GM12864 (cell line): ENCODE results near the gene PACSIN3.
"Not testable (repeated sequence)": the region's sequence is repeated elsewhere in the genome, so short reads cannot be mapped to it uniquely, and the experiment has no call there.

Experiments
- DNase-seq: peaks from one replicate; pipeline ENCODE4 v3.0.0-alpha.2; 2011; ENCODE audit warnings: low read depth
- H3K4me3 ChIP-seq: 2 replicates; pipeline ENCODE4 v1.5.1; 2011; ENCODE audit warnings: mild to moderate bottlenecking, low read depth, low read length, control low read depth
- CTCF ChIP-seq: IDR thresholded peaks from 2 replicates; pipeline ENCODE4 v1.5.1; 2011; ENCODE audit warnings: low read depth, mild to moderate bottlenecking, moderate library complexity, low read length, control low read depth, inconsistent platforms; ENCODE audit errors: missing control alignments

PACSIN3 gene

GRCh38 chr11:47192111-47192510, 5.9 kb upstream of the PACSIN3 start:
- no peak for TF ChIP-seq CTCF
- H3K4me3 ChIP-seq: no peak overlapping the region
- no peak for DNase-seq

GRCh38 chr11:47191137-47191536, 4.9 kb upstream of the PACSIN3 start:
- H3K4me3 ChIP-seq, DNase-seq: not testable (repeated sequence)

GRCh38 chr11:47189100-47189834, 3.0 kb upstream of the PACSIN3 start:
- no peak overlapping the region for H3K4me3 ChIP-seq
- TF ChIP-seq CTCF: no peak
- DNase-seq: no peak

- TF ChIP-seq CTCF: no peak
- no peak for DNase-seq
- no peak overlapping the region for H3K4me3 ChIP-seq
Observed at GRCh38 chr11:47188259-47188658, 2.0 kb upstream of the PACSIN3 start.

- no peak overlapping the region; the same call in 1 of the 2 replicates for H3K4me3 ChIP-seq
- no peak for DNase-seq
- no peak for TF ChIP-seq CTCF
Observed at GRCh38 chr11:47187723-47188122, 1.5 kb upstream of the PACSIN3 start.

- no peak for DNase-seq
- TF ChIP-seq CTCF: no peak
- peak overlapping the region; percentile 36 for H3K4me3 ChIP-seq
Observed at GRCh38 chr11:47186700-47187695, 764 bp upstream of the PACSIN3 start.

GRCh38 chr11:47185305-47186075, 744 bp downstream of the PACSIN3 start:
- no peak for TF ChIP-seq CTCF
- no peak for DNase-seq
- H3K4me3 ChIP-seq: peak overlapping the region; percentile 51
